ENCODE data around the gene TTLL6. TPM values are rescaled to one million over a fixed set of nuclear protein-coding genes. Genes with fewer than 3 reads are reported as not detected.
"Not testable (repeated sequence)": the region's sequence is repeated elsewhere in the genome, so short reads cannot be mapped to it uniquely, and the experiment has no call there.

TTLL6 gene
- total and polyA plus RNA-seq, 7 experiments from 2014 or later: not detected

DNA sequence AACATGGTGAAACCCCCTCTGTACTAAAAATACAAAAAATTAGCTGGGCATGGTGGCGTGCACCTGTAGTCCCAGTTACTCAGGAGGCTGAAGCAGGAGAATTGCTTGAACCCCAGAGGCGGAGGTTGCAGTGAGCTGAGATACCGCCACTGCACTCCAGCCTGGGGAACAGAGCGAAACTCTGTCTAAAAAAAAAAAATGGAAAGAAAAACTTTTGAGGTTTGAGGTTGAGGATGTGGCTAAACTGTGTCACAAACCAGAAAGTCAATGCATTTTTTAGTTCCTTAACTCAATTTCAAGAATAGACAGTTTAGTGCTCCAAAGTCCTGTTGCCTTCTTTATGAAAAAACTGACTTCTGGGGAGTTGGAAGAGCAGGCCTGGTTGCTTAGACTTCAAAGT is 20.4 kb upstream of the TTLL6 start:
- H3K4me1 ChIP-seq (ENCODE audit: control insufficient read depth in 2 of 2, insufficient read depth in 2 of 2, low read length in 2 of 2): peaks cover 58 to 67% of the 10 kb centered on the region in 2 donors
- H3K36me3 ChIP-seq (ENCODE audit: control insufficient read depth in 2 of 3, insufficient read depth in 3 of 3, low read length in 3 of 3); H3K27me3 ChIP-seq (ENCODE audit: control insufficient read depth in 2 of 2, insufficient read depth in 2 of 2, low read length in 2 of 2); H3K9me3 ChIP-seq (ENCODE audit: control insufficient read depth in 2 of 3, low read length in 3 of 3); H3K9me3 Mint-ChIP-seq; H3K4me3 ChIP-seq (ENCODE audit: low read length); H3K27me3 Mint-ChIP-seq; CTCF ChIA-PET: not testable (repeated sequence)
- intact Hi-C loops (cut with micrococcal nuclease): loop anchor here (1.0 to 10.0 kb wide), 6 partner anchors 20 to 793 kb away; partner anchors contain the start of genes CBX1 (in 1 of the 2), NFE2L1 (in 1 of the 2), PHB1 (in 1 of the 2) and SNX11 (in 1 of the 2)
- Mint-ChIP-seq H3K36me3 (peaks cover 0 to 37% (median 0%) of the 10 kb centered on the region in 5 donors), H3K4me3 (peak overlapping the region; percentile 34 to 92 (median 83)), H3K27ac (peak overlapping the region; percentile 78 to 96 (median 90)), H3K4me1 (peaks cover 68 to 96% (median 92%) of the 10 kb centered on the region in 7 donors)
- ATAC-seq (peak; percentile 63), DNase-seq (peak in 6 of 9 donors; percentile 66 to 76 (median 74))
- POLR2A ChIA-PET: interaction anchor here (0.6 kb wide), 1 partner anchor 14 kb away, joined by 3 read pairs; no protein-coding TSS in a partner anchor
- peak overlapping the region; percentile 37 for H3K27ac ChIP-seq (ENCODE audit: low read depth, low read length)

DNA sequence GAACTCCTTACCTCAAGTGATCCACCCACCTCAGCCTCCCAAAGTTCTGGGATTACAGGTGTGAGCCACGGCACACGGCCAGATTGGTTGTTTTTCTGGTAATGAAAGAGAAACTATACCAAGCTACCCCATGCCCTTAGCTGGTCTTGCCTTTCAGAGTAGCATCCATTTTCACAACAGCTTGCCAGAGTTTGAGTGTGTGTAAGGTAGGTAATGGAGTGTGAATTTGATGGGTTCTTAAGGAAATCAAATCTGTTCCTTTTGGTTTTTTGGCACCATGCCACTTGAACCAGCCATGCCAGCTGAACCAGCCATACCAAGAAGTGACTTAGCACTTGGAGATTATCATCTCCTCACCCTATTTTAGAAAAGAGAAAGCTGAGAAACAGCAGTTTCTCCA is 18.9 kb upstream of the TTLL6 start:
- Histone ChIP-seq H3K4me1 (ENCODE audit: control insufficient read depth in 2 of 2, insufficient read depth in 2 of 2, low read length in 2 of 2) (peaks cover 56 to 66% of the 10 kb centered on the region in 2 donors), H3K4me3 (ENCODE audit: low read length) (no peak overlapping the region), H3K27ac (ENCODE audit: low read depth, low read length) (no peak overlapping the region), H3K36me3 (ENCODE audit: control insufficient read depth in 2 of 3, insufficient read depth in 3 of 3, low read length in 3 of 3) (peaks cover 0 to 3% (median 0%) of the 10 kb centered on the region in 3 experiments), H3K27me3 (ENCODE audit: control insufficient read depth in 2 of 2, insufficient read depth in 2 of 2, low read length in 2 of 2) (no peaks in the 10 kb centered on the region), H3K9me3 (ENCODE audit: control insufficient read depth in 2 of 3, low read length in 3 of 3) (no peaks in the 10 kb centered on the region)
- peak overlapping the region in 5 of 9 donors; percentile 38 to 58 (median 45) for H3K27ac Mint-ChIP-seq
- H3K4me1 Mint-ChIP-seq: peaks cover 61 to 98% (median 92%) of the 10 kb centered on the region in 7 donors
- H3K4me3 Mint-ChIP-seq: peak overlapping the region; percentile 3 to 92 (median 40)
- no peak for DNase-seq
- H3K27me3 Mint-ChIP-seq: no peaks in the 10 kb centered on the region
- no peak for ATAC-seq
- H3K9me3 Mint-ChIP-seq: peaks cover 0 to 2% (median 0%) of the 10 kb centered on the region in 11 donors
- ChIA-PET POLR2A (interaction anchor here (1.2 to 1.8 kb wide), 2 partner anchors 11 to 57 kb away, joined by 3 to 5 read pairs; partner anchors contain the start of gene ATP5MC1), CTCF (interaction anchor here (0.7 to 1.6 kb wide), 4 partner anchors 20 to 53 kb away, joined by 3 to 6 read pairs (median 5); no protein-coding TSS in a partner anchor)
- peaks cover 0 to 33% (median 0%) of the 10 kb centered on the region in 5 donors for H3K36me3 Mint-ChIP-seq
- intact Hi-C loops (cut with micrococcal nuclease): loop anchor here (10.0 kb wide), 4 partner anchors 391 to 791 kb away; partner anchors contain the start of genes CBX1 (in 1 of the 2), NFE2L1 (in 1 of the 2), PHB1 (in 1 of the 2) and SNX11 (in 1 of the 2)

GRCh38 chr17:48834973-48835372 is 17.9 kb upstream of the TTLL6 start:
- Mint-ChIP-seq H3K36me3 (peaks cover 0 to 26% (median 0%) of the 10 kb centered on the region in 5 donors), H3K4me3 (peak overlapping the region in 4 of 10 donors; percentile 36 to 92 (median 62)), H3K27me3 (no peaks in the 10 kb centered on the region), H3K9me3 (peaks cover 0 to 2% (median 0%) of the 10 kb centered on the region in 11 donors), H3K27ac (peak overlapping the region in 2 of 9 donors; percentile 16 to 45), H3K4me1 (peaks cover 51 to 97% (median 90%) of the 10 kb centered on the region in 7 donors)
- no peak overlapping the region for H3K27ac ChIP-seq (ENCODE audit: low read depth, low read length)
- H3K27me3 ChIP-seq (ENCODE audit: control insufficient read depth in 2 of 2, insufficient read depth in 2 of 2, low read length in 2 of 2): no peaks in the 10 kb centered on the region
- POLR2A ChIA-PET: interaction anchor here (1.8 kb wide), 1 partner anchor 58 kb away, joined by 5 read pairs; the partner anchor contains the start of gene ATP5MC1
- no peak overlapping the region for H3K4me3 ChIP-seq (ENCODE audit: low read length)
- ATAC-seq (no peak), DNase-seq (no peak)
- peaks cover 0 to 6% (median 0%) of the 10 kb centered on the region in 3 experiments for H3K36me3 ChIP-seq (ENCODE audit: control insufficient read depth in 2 of 3, insufficient read depth in 3 of 3, low read length in 3 of 3)
- CTCF ChIA-PET: interaction anchor here (0.8 to 1.6 kb wide), 3 partner anchors 19 to 51 kb away, joined by 4 to 6 read pairs (median 6); no protein-coding TSS in a partner anchor
- no peaks in the 10 kb centered on the region for H3K9me3 ChIP-seq (ENCODE audit: control insufficient read depth in 2 of 3, low read length in 3 of 3)
- peaks cover 46 to 56% of the 10 kb centered on the region in 2 donors for H3K4me1 ChIP-seq (ENCODE audit: control insufficient read depth in 2 of 2, insufficient read depth in 2 of 2, low read length in 2 of 2)
- intact Hi-C loops (cut with micrococcal nuclease): loop anchor here (10.0 kb wide), 4 partner anchors 390 to 790 kb away; partner anchors contain the start of genes CBX1 (in 1 of the 2), NFE2L1 (in 1 of the 2), PHB1 (in 1 of the 2) and SNX11 (in 1 of the 2)

DNA sequence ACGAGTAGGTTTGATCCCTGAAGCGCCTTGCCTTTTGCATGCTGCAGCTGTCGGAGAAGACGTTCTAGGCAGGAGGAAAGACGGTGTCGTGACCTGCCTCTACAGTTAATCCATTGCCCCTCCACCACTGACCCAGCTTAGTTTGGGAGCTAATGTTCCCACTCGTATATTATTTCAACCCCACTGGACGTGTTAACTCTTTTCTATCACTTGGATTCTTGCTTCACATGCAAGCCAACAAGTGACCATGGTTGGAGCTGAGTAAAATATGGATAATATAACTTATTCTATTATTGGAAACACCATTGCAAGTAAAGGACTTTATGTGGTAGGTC is 14.5 kb upstream of the TTLL6 start:
- Mint-ChIP-seq H3K36me3 (peaks cover 0 to 17% (median 0%) of the 10 kb centered on the region in 5 donors), H3K4me3 (peak overlapping the region; percentile 93 to 99 (median 97)), H3K4me1 (peaks cover 37 to 68% (median 58%) of the 10 kb centered on the region in 7 donors), H3K27ac (peak overlapping the region; percentile 83 to 99 (median 99)), H3K9me3 (peaks cover 0 to 2% (median 0%) of the 10 kb centered on the region in 11 donors), H3K27me3 (peaks cover 0 to 2% (median 0%) of the 10 kb centered on the region in 5 donors)
- ChIA-PET POLR2A (interaction anchor here (0.7 to 1.5 kb wide), 5 partner anchors 10 to 264 kb away, joined by 3 to 10 read pairs (median 3); partner anchors contain the start of gene ATP5MC1), CTCF (interaction anchor here (0.5 to 2.1 kb wide), 5 partner anchors 15 to 61 kb away, joined by 3 to 8 read pairs (median 3); partner anchors contain the start of genes ATP5MC1 and TTLL6)
- no peaks in the 10 kb centered on the region for H3K27me3 ChIP-seq (ENCODE audit: control insufficient read depth in 2 of 2, insufficient read depth in 2 of 2, low read length in 2 of 2)
- peaks cover 20 to 35% of the 10 kb centered on the region in 2 donors for H3K4me1 ChIP-seq (ENCODE audit: control insufficient read depth in 2 of 2, insufficient read depth in 2 of 2, low read length in 2 of 2)
- peak overlapping the region; percentile 97 for H3K4me3 ChIP-seq (ENCODE audit: low read length)
- intact Hi-C loops (cut with micrococcal nuclease): loop anchor here (1.0 to 10.0 kb wide), 10 partner anchors 10 to 787 kb away; partner anchors contain the start of genes ATP5MC1 (in 2 of the 2), TTLL6 (in 2 of the 2), CBX1 (in 1 of the 2) and NFE2L1 (in 1 of the 2)
- ATAC-seq: no peak
- H3K36me3 ChIP-seq (ENCODE audit: control insufficient read depth in 2 of 3, insufficient read depth in 3 of 3, low read length in 3 of 3): peaks cover 0 to 6% (median 0%) of the 10 kb centered on the region in 3 experiments
- peak overlapping the region; percentile 92 for H3K27ac ChIP-seq (ENCODE audit: low read depth, low read length)
- H3K9me3 ChIP-seq (ENCODE audit: control insufficient read depth in 2 of 3, low read length in 3 of 3): no peaks in the 10 kb centered on the region
- no peak for DNase-seq

DNA sequence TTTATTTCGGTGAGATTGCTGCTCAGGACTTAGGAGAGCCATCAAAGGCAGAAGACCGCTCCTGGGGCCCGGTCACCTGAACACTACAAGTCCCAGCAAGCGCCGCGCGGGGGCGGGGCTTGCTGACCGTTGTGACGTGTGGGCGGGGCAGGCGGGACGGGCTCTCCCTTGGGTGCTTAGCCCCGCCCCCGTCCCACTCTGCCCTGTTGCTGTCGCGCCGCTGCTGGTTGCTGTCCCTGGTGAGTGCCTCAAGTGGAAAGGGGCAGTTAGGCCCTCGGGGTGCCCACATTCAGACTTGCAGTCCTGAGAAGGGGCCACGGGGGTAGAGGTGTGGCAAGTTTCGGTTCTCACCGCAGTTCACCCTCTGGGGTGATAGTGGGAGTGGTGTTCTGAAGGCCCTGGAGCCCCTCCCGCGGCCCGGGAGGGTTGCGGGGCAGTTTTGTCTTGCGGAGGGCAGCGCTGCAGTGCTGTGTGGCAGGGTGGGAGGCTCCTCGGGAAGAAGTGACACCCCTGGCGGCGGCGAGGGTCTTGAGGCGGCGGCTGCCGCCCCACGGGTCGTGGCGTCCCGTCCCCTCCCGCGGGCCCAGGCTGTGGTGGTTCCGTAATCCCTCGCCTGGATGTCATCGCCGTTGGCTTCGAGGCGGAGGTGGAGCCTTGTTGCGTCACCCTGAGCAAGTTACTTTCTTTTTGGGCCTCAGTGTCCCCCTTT is 14.0 kb upstream of the TTLL6 start, which contains the start of gene CALCOCO2:
CALCOCO2 (plus strand) TSS at position 196 of the 709 bp plus-strand sequence. CDS start 10,673 bp downstream, outside the sequence.
- peaks cover 0 to 6% (median 0%) of the 10 kb centered on the region in 3 experiments for H3K36me3 ChIP-seq (ENCODE audit: control insufficient read depth in 2 of 3, insufficient read depth in 3 of 3, low read length in 3 of 3)
- ATAC-seq (peak; percentile 96), DNase-seq (peak; percentile 69 to 88 (median 77))
- POLR2A ChIA-PET: interaction anchor here (0.6 to 1.5 kb wide), 7 partner anchors 10 to 856 kb away, joined by 3 to 10 read pairs (median 3); partner anchors contain the start of gene ATP5MC1
- H3K9me3 ChIP-seq (ENCODE audit: control insufficient read depth in 2 of 3, low read length in 3 of 3): no peaks in the 10 kb centered on the region
- Mint-ChIP-seq H3K9me3 (no peaks in the 10 kb centered on the region), H3K27me3 (peaks cover 0 to 2% (median 0%) of the 10 kb centered on the region in 5 donors), H3K27ac (peak within 1 kb of the TSS; percentile 83 to 99 (median 99)), H3K4me3 (peak within 1 kb of the TSS; percentile 93 to 99 (median 97)), H3K36me3 (peaks cover 0 to 12% (median 0%) of the 10 kb centered on the region in 5 donors), H3K4me1 (peaks cover 32 to 63% (median 53%) of the 10 kb centered on the region in 7 donors)
- intact Hi-C loops (cut with micrococcal nuclease): loop anchor here (1.0 to 10.0 kb wide), 10 partner anchors 10 to 786 kb away; partner anchors contain the start of genes ATP5MC1 (in 2 of the 2), TTLL6 (in 2 of the 2), CBX1 (in 1 of the 2) and NFE2L1 (in 1 of the 2)
- H3K27me3 ChIP-seq (ENCODE audit: control insufficient read depth in 2 of 2, insufficient read depth in 2 of 2, low read length in 2 of 2): no peaks in the 10 kb centered on the region
- CTCF ChIA-PET: interaction anchor here (0.6 to 2.1 kb wide), 4 partner anchors 15 to 61 kb away, joined by 3 to 8 read pairs (median 4); partner anchors contain the start of genes ATP5MC1 and TTLL6
- peaks cover 15 to 29% of the 10 kb centered on the region in 2 donors for H3K4me1 ChIP-seq (ENCODE audit: control insufficient read depth in 2 of 2, insufficient read depth in 2 of 2, low read length in 2 of 2)
- peak within 1 kb of the TSS; percentile 97 for H3K4me3 ChIP-seq (ENCODE audit: low read length)
- peak within 1 kb of the TSS; percentile 92 for H3K27ac ChIP-seq (ENCODE audit: low read depth, low read length)
